HepG2 (cell line): ENCODE results near the gene KCNH1.
"Not testable (repeated sequence)": the region's sequence is repeated elsewhere in the genome, so short reads cannot be mapped to it uniquely, and the experiment has no call there.

Source experiments
- HDAC6 ChIP-seq: fragments of 200-600 bp; sonication (generic); IDR thresholded peaks from 2 replicates; pipeline ENCODE4 v1.7.0; 2017; ENCODE audit warnings: mild to moderate bottlenecking, antibody characterized with exemption, low read length, low read depth
- MZF1 ChIP-seq: sonication (generic); formaldehyde crosslinking; IDR thresholded peaks from 2 replicates; pipeline ENCODE4 v1.8.1; 2023; ENCODE audit warnings: mild to moderate bottlenecking, missing genetic modification reagents, borderline replicate concordance
- PHF8 ChIP-seq: sonication (generic); formaldehyde crosslinking; IDR thresholded peaks from 2 replicates; pipeline ENCODE4 v1.5.0; 2020; ENCODE audit warnings: missing genetic modification reagents
- REST ChIP-seq, 2 experiments: IDR thresholded peaks; 2 replicates each; pipeline ENCODE4 v1.6.1; 2011 to 2012; ENCODE audit warnings: low read length in 2 of 2, borderline replicate concordance in 1 of 2, low read depth in 1 of 2, mild to moderate bottlenecking in 1 of 2, moderate library complexity in 1 of 2
- TBP ChIP-seq: sonication (generic); formaldehyde crosslinking; IDR thresholded peaks from 2 replicates; pipeline ENCODE4 v1.5.0; 2020; ENCODE audit warnings: missing genetic modification reagents
- ZFP41 ChIP-seq: sonication (generic); formaldehyde crosslinking; IDR thresholded peaks from 2 replicates; pipeline ENCODE4 v1.4.0; 2020; ENCODE audit warnings: mild to moderate bottlenecking, missing genetic modification reagents, borderline replicate concordance
- ZNF292 ChIP-seq: sonication (generic); formaldehyde crosslinking; IDR thresholded peaks from 2 replicates; pipeline ENCODE4 v1.8.1; 2022; ENCODE audit warnings: mild to moderate bottlenecking, low read depth, missing genetic modification reagents, borderline replicate concordance
- ZNF431 ChIP-seq: sonication (generic); formaldehyde crosslinking; IDR thresholded peaks from 2 replicates; pipeline ENCODE4 v1.9.0; 2022; ENCODE audit warnings: missing genetic modification reagents, low read depth, mild to moderate bottlenecking, borderline replicate concordance
- TF ChIP-seq, protein P1 (sequence below): sonication (generic); formaldehyde crosslinking; IDR thresholded peaks from 2 replicates; pipeline ENCODE4 v1.5.0; 2020; ENCODE audit warnings: mild to moderate bottlenecking, missing genetic modification reagents, moderate library complexity
- TF ChIP-seq, protein P2 (sequence below): sonication (generic); formaldehyde crosslinking; IDR thresholded peaks from 2 replicates; pipeline ENCODE4 v1.9.0; 2022; ENCODE audit warnings: low read depth, missing genetic modification reagents

- TF ChIP-seq PHF8 (CRISPR knock-in tag); ZNF292 (CRISPR knock-in tag); REST (IDR thresholded peaks at IDR 0.05; ENCODE audit: borderline replicate concordance in 1 of 2, low read depth in 1 of 2, low read length in 2 of 2); ZNF431 (CRISPR knock-in tag); HDAC6; MZF1; ZFP41 (CRISPR knock-in tag); TBP (CRISPR knock-in tag): not testable (repeated sequence)
- TF ChIP-seq, protein P1, sequence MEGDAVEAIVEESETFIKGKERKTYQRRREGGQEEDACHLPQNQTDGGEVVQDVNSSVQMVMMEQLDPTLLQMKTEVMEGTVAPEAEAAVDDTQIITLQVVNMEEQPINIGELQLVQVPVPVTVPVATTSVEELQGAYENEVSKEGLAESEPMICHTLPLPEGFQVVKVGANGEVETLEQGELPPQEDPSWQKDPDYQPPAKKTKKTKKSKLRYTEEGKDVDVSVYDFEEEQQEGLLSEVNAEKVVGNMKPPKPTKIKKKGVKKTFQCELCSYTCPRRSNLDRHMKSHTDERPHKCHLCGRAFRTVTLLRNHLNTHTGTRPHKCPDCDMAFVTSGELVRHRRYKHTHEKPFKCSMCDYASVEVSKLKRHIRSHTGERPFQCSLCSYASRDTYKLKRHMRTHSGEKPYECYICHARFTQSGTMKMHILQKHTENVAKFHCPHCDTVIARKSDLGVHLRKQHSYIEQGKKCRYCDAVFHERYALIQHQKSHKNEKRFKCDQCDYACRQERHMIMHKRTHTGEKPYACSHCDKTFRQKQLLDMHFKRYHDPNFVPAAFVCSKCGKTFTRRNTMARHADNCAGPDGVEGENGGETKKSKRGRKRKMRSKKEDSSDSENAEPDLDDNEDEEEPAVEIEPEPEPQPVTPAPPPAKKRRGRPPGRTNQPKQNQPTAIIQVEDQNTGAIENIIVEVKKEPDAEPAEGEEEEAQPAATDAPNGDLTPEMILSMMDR, result peak; percentile 74
- TF ChIP-seq, protein P2, sequence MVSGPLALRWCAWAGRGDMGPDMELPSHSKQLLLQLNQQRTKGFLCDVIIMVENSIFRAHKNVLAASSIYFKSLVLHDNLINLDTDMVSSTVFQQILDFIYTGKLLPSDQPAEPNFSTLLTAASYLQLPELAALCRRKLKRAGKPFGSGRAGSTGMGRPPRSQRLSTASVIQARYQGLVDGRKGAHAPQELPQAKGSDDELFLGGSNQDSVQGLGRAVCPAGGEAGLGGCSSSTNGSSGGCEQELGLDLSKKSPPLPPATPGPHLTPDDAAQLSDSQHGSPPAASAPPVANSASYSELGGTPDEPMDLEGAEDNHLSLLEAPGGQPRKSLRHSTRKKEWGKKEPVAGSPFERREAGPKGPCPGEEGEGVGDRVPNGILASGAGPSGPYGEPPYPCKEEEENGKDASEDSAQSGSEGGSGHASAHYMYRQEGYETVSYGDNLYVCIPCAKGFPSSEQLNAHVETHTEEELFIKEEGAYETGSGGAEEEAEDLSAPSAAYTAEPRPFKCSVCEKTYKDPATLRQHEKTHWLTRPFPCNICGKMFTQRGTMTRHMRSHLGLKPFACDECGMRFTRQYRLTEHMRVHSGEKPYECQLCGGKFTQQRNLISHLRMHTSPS, result not testable (repeated sequence)
These were observed 183.9 kb downstream of the KCNH1 start for GRCh38 chr1:210949940-210950546.
